CD4-positive, CD25-positive, alpha-beta regulatory T cell (primary cell): ENCODE results near the gene HLCS. TPM values are rescaled to one million over a fixed set of nuclear protein-coding genes. Genes with fewer than 3 reads are reported as not detected.

Source experiments
- ATAC-seq, 2 donors: fragments of 150-1000 bp; cut with Tn5 transposase; one replicate each; pipeline ENCODE4 v1.10.0; 2021; ENCODE audit warnings: low read depth in 2 of 2, moderate number of reproducible peaks in 2 of 2, moderate library complexity in 1 of 2
- DNase-seq, 3 donors: peaks; one replicate each; pipeline versions ENCODE4 v3.0.0 to v3.0.0-alpha.2; 2012 to 2022; ENCODE audit warnings: mixed read lengths in 1 of 3
- H3K27ac ChIP-seq: one replicate; pipeline ENCODE4 v1.7.0; 2013; ENCODE audit warnings: mild to moderate bottlenecking, low read length; ENCODE audit not compliant: insufficient read depth, poor library complexity, severe bottlenecking
- H3K27me3 ChIP-seq: one replicate; pipeline ENCODE4 v1.7.0; 2013; ENCODE audit warnings: low read length; ENCODE audit not compliant: control insufficient read depth, insufficient read depth
- H3K36me3 ChIP-seq: one replicate; pipeline ENCODE4 v1.7.0; 2013; ENCODE audit warnings: mild to moderate bottlenecking, low read length, moderate library complexity; ENCODE audit not compliant: control insufficient read depth, insufficient read depth
- H3K4me1 ChIP-seq: 2 replicates; pipeline ENCODE4 v1.7.0; 2013; ENCODE audit warnings: mild to moderate bottlenecking, low read length; ENCODE audit not compliant: insufficient read depth, control insufficient read depth, poor library complexity, severe bottlenecking
- H3K4me3 ChIP-seq: one replicate; pipeline ENCODE4 v1.7.0; 2013; ENCODE audit warnings: low read depth, mild to moderate bottlenecking, low read length, moderate library complexity
- H3K9me3 ChIP-seq, 2 experiments: 1 replicate in 1 of 2; 2 replicates in 1 of 2; pipeline ENCODE4 v1.7.0; 2013; ENCODE audit warnings: low read length in 2 of 2, mild to moderate bottlenecking in 1 of 2, moderate library complexity in 1 of 2; ENCODE audit not compliant: control insufficient read depth in 2 of 2
- H3K27ac Mint-ChIP-seq, 3 donors: one replicate each; pipeline ENCODE4 v1.8.0; 2020 to 2022; ENCODE audit warnings: mild to moderate bottlenecking in 3 of 3, mixed read lengths in 3 of 3, moderate library complexity in 2 of 3
- H3K27me3 Mint-ChIP-seq: one replicate; pipeline ENCODE4 v1.8.0; 2022; ENCODE audit warnings: mild to moderate bottlenecking, mixed read lengths
- H3K36me3 Mint-ChIP-seq: one replicate; pipeline ENCODE4 v1.8.0; 2020; ENCODE audit warnings: mixed read lengths
- H3K4me1 Mint-ChIP-seq, 4 donors: one replicate each; pipeline ENCODE4 v1.8.0; 2020 to 2022; ENCODE audit warnings: mixed read lengths in 4 of 4, mild to moderate bottlenecking in 1 of 4
- H3K4me3 Mint-ChIP-seq, 4 donors: one replicate each; pipeline ENCODE4 v1.8.0; 2020 to 2022; ENCODE audit warnings: mild to moderate bottlenecking in 4 of 4, mixed read lengths in 4 of 4, moderate library complexity in 3 of 4
- H3K9me3 Mint-ChIP-seq, 7 donors: one replicate each; pipeline ENCODE4 v1.8.0; 2020 to 2022; ENCODE audit warnings: mixed read lengths in 7 of 7, mild to moderate bottlenecking in 3 of 7, moderate library complexity in 2 of 7
- polyA plus RNA-seq, 4 donors: library from polyadenylated mRNA; unstranded; fragments of 300-500 nt; fragmentation: Illumina TruSeq; gene quantifications; one replicate each; pipeline ENCODE4 v1.2.3, GENCODE V29; 2021
- total RNA-seq: library from RNA; stranded (reverse); gene quantifications from one replicate; pipeline ENCODE4 v1.2.3, GENCODE V29; 2022

Gene HLCS
- total and polyA plus RNA-seq, 5 donors from 2014 or later, result 5.2 to 13.6 (median 11.0) TPM

GRCh38 chr21:36904093-36904666, 62.3 kb downstream of the HLCS start:
- H3K4me1 Mint-ChIP-seq, result peaks cover under 1 to 8% (median 5%) of the 10 kb centered on the region in 4 donors
- ATAC-seq, result no peak

DNA sequence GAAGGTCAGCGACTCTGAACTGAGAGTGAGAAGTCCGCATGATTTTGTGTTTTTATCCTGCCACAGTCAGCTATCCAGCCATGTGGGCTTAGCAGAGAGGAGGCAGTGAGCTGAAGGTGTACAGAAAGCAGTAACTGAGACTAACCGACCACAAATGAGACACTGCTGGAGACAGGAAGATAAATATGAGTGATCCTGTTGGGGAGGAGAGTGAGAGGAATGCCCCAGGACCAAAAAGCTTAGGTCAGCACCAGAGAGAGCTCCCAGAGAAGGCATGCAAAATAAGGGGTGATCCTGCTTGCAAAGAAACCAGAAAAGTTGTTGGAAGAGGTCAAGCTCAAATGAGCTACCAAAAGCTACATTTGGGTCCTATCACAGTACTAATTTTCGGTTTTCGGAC, 63.7 kb downstream of the HLCS start:
- Mint-ChIP-seq H3K9me3 (no peaks in the 10 kb centered on the region), H3K4me1 (peaks cover 0 to 5% (median 2%) of the 10 kb centered on the region in 4 donors), H3K36me3 (peaks cover 22% of the 10 kb centered on the region), H3K27me3 (no peaks in the 10 kb centered on the region), H3K4me3 (no peak overlapping the region), H3K27ac (no peak overlapping the region)
- ATAC-seq, result no peak
- H3K4me1 ChIP-seq, result no peaks in the 10 kb centered on the region
- H3K27ac ChIP-seq, result no peak overlapping the region
- DNase-seq, result no peak
- H3K27me3 ChIP-seq, result no peaks in the 10 kb centered on the region
- H3K9me3 ChIP-seq, result no peaks in the 10 kb centered on the region
- no peaks in the 10 kb centered on the region for H3K36me3 ChIP-seq
- H3K4me3 ChIP-seq, result no peak overlapping the region

More at GRCh38 chr21:36904093-36904666, 62.3 kb downstream of the HLCS start:
- Mint-ChIP-seq H3K27ac (no peak overlapping the region), H3K27me3 (no peaks in the 10 kb centered on the region), H3K9me3 (no peaks in the 10 kb centered on the region), H3K4me3 (no peak overlapping the region), H3K36me3 (peaks cover 22% of the 10 kb centered on the region)
- DNase-seq, result no peak
- H3K36me3 ChIP-seq, result no peaks in the 10 kb centered on the region
- H3K27me3 ChIP-seq, result no peaks in the 10 kb centered on the region
- no peaks in the 10 kb centered on the region for H3K9me3 ChIP-seq
- no peak overlapping the region for H3K27ac ChIP-seq
- no peaks in the 10 kb centered on the region for H3K4me1 ChIP-seq
- no peak overlapping the region for H3K4me3 ChIP-seq

DNA sequence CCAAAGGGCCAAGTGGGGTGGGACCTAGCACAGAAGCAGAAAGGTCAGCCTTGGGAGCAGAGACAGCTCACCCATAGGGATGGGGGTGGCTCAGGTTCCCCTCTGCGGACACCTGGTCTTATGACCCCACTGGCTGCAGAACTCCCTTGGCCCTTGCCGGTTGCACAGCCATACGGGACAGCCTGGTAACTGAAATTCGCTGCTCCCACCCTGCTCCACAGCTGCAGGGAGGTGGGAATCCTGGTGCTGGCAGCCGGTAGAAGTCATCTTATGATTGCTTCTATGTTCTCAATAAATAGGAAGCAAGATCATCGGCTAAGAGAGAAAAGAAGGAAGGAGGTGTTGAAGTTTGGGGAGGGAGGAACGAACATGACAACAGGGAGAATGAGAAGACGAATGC, 64.1 kb downstream of the HLCS start:
- no peaks in the 10 kb centered on the region for H3K9me3 ChIP-seq
- no peaks in the 10 kb centered on the region for H3K27me3 ChIP-seq
- no peaks in the 10 kb centered on the region for H3K4me1 ChIP-seq
- Mint-ChIP-seq H3K27ac (no peak overlapping the region), H3K27me3 (no peaks in the 10 kb centered on the region), H3K4me1 (peaks cover 0 to 5% (median 2%) of the 10 kb centered on the region in 4 donors), H3K4me3 (no peak overlapping the region), H3K9me3 (no peaks in the 10 kb centered on the region), H3K36me3 (peaks cover 22% of the 10 kb centered on the region)
- no peak overlapping the region for H3K4me3 ChIP-seq
- H3K27ac ChIP-seq, result no peak overlapping the region
- H3K36me3 ChIP-seq, result no peaks in the 10 kb centered on the region
- ATAC-seq (no peak), DNase-seq (no peak)

DNA sequence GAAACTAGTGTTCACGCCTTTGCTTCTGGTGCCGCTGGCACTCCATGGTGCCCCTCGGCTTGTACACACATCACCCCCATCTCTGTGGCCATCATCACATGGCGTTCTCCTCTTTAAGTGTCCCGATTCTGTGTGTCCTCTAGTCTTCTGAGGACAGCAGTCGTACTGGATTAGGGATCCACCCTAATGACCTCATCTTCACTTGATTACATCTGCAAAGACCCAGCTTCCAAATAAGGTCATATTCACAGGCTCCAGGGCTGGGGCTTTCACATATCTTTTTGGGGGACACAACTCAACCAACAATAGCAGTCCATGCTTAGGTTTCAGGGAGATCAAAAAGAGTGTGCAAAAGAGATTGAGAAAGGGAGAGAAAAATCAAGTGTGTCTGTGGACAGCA, 64.9 kb downstream of the HLCS start:
- H3K27ac Mint-ChIP-seq, result no peak overlapping the region
- H3K9me3 ChIP-seq, result no peaks in the 10 kb centered on the region
- no peaks in the 10 kb centered on the region for H3K9me3 Mint-ChIP-seq
- peaks cover 2% of the 10 kb centered on the region for H3K36me3 ChIP-seq
- H3K4me1 ChIP-seq, result no peaks in the 10 kb centered on the region
- peaks cover 0 to 5% (median 2%) of the 10 kb centered on the region in 4 donors for H3K4me1 Mint-ChIP-seq
- no peaks in the 10 kb centered on the region for H3K27me3 ChIP-seq
- H3K4me3 ChIP-seq, result no peak overlapping the region
- no peak overlapping the region for H3K27ac ChIP-seq
- ATAC-seq (no peak), DNase-seq (no peak)
- peaks cover 27% of the 10 kb centered on the region for H3K36me3 Mint-ChIP-seq
- no peaks in the 10 kb centered on the region for H3K27me3 Mint-ChIP-seq
- no peak overlapping the region for H3K4me3 Mint-ChIP-seq

DNA sequence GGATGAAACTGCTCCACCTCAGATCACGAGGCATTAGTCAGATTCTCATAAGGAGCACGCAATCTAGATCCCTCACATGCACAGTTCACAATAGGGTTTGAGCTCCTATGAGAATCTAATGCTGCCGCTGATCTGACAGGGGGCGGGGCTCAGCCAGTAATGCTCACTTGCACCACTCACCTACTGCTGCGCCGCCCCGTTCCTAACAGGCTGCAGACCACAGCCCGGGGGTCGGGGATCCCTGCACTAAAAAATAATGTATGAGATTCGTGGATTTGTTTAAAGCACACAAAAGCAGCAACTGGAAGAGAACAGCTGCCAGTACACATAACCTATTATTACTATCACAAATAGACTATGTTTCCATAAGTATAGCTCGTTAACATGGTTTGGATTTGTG, 72.9 kb downstream of the HLCS start:
- H3K4me3 ChIP-seq, result no peak overlapping the region
- no peaks in the 10 kb centered on the region for H3K27me3 ChIP-seq
- Mint-ChIP-seq H3K36me3 (peaks cover 53% of the 10 kb centered on the region), H3K9me3 (no peaks in the 10 kb centered on the region), H3K27ac (no peak overlapping the region), H3K27me3 (no peaks in the 10 kb centered on the region), H3K4me1 (peaks cover 0 to 2% (median 0%) of the 10 kb centered on the region in 4 donors), H3K4me3 (no peak overlapping the region)
- no peak overlapping the region for H3K27ac ChIP-seq
- H3K9me3 ChIP-seq, result no peaks in the 10 kb centered on the region
- no peaks in the 10 kb centered on the region for H3K4me1 ChIP-seq
- no peak for DNase-seq
- peaks cover 16% of the 10 kb centered on the region for H3K36me3 ChIP-seq
- ATAC-seq, result no peak

DNA sequence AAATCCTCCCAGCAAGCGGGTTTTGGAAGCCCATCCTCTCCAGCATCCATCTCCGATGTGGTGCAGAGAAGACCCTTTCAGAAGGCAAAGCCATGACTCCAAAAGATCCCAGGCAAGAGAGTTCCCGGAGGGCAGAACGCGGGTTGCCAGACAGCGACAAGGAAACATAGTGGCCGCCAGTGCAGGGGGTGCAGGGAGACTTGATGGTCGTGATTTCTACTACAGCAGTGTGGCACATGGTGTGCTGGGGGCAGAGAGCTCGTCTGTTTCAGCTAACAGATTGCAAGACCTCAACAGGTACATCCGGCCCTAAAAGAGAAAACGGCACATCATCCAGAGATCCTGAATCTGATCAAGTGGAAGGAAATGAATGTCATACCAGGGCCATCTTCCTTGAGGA, 74.3 kb downstream of the HLCS start:
- no peak for DNase-seq
- no peaks in the 10 kb centered on the region for H3K9me3 Mint-ChIP-seq

DNA sequence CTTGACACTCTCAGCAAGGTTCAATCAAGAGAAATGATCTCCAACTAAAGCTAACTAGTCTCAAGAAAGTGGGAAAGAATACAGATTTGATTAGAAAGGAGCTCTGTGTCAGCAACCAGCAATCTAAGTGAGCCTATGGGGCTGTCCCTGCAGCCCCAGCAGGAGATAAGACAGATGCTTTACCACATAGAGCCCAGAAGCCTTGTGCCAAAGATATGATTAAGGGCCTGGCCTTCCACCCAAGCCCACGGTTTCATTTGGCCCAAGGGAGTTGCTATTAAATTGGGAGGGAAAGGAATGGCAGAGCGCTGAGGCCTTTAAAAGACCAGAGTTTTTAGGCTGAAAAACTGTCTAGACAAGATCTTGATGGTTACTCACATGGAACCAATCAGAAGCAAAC, 74.8 kb downstream of the HLCS start:
- Histone ChIP-seq H3K4me3 (no peak overlapping the region), H3K27ac (no peak overlapping the region), H3K36me3 (peaks cover 14% of the 10 kb centered on the region), H3K9me3 (no peaks in the 10 kb centered on the region), H3K27me3 (no peaks in the 10 kb centered on the region), H3K4me1 (no peaks in the 10 kb centered on the region)
- Mint-ChIP-seq H3K27me3 (no peaks in the 10 kb centered on the region), H3K27ac (no peak overlapping the region), H3K4me1 (peaks cover 0 to 2% (median 0%) of the 10 kb centered on the region in 4 donors), H3K36me3 (peaks cover 55% of the 10 kb centered on the region), H3K9me3 (no peaks in the 10 kb centered on the region), H3K4me3 (no peak overlapping the region)
- no peak for ATAC-seq
- DNase-seq, result no peak

More for the DNA sequence above, 74.3 kb downstream of the HLCS start:
- H3K36me3 ChIP-seq, result peaks cover 16% of the 10 kb centered on the region
- Mint-ChIP-seq H3K27ac (no peak overlapping the region), H3K4me1 (peaks cover 0 to 2% (median 0%) of the 10 kb centered on the region in 4 donors), H3K27me3 (no peaks in the 10 kb centered on the region), H3K4me3 (no peak overlapping the region), H3K36me3 (peaks cover 56% of the 10 kb centered on the region)
- ATAC-seq, result no peak
- no peak overlapping the region for H3K4me3 ChIP-seq
- H3K9me3 ChIP-seq, result no peaks in the 10 kb centered on the region
- H3K4me1 ChIP-seq, result no peaks in the 10 kb centered on the region
- no peaks in the 10 kb centered on the region for H3K27me3 ChIP-seq
- H3K27ac ChIP-seq, result no peak overlapping the region

DNA sequence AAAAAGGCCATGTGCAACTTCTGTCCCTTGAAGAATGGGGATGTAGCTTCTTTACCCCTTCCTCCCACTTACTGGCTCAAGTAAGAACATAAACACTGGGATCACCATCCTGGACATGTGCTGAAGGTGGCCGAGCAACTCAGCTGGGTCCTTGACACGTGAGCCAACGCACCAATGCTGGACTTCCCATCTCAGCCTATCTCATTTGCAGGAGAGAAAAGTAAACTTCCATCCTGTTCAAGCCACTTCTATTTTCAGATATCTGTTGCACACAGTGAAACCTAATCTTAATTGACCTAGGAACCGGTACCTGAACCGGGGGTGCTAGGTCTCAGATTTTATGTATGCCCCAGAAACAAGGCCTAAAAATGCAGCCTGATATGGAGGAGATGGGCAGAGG, 75.3 kb downstream of the HLCS start:
- no peak overlapping the region for H3K27ac Mint-ChIP-seq
- H3K4me3 Mint-ChIP-seq, result no peak overlapping the region
- H3K9me3 ChIP-seq, result no peaks in the 10 kb centered on the region
- ATAC-seq (no peak), DNase-seq (no peak)
- no peaks in the 10 kb centered on the region for H3K4me1 ChIP-seq
- no peaks in the 10 kb centered on the region for H3K27me3 ChIP-seq
- peaks cover 49% of the 10 kb centered on the region for H3K36me3 Mint-ChIP-seq
- no peaks in the 10 kb centered on the region for H3K9me3 Mint-ChIP-seq
- H3K4me3 ChIP-seq, result no peak overlapping the region
- H3K4me1 Mint-ChIP-seq, result peaks cover 0 to 2% (median 0%) of the 10 kb centered on the region in 4 donors
- H3K27me3 Mint-ChIP-seq, result no peaks in the 10 kb centered on the region
- H3K36me3 ChIP-seq, result peaks cover 14% of the 10 kb centered on the region
- no peak overlapping the region for H3K27ac ChIP-seq
